Right hindlimb (tissue), 1 donor: ENCODE data around the gene GJB2.

ENCODE experiments used
- DNase-seq: peaks from one replicate; pipeline ENCODE4 v3.0.0-alpha.2; 2018

GJB2 gene

DNA sequence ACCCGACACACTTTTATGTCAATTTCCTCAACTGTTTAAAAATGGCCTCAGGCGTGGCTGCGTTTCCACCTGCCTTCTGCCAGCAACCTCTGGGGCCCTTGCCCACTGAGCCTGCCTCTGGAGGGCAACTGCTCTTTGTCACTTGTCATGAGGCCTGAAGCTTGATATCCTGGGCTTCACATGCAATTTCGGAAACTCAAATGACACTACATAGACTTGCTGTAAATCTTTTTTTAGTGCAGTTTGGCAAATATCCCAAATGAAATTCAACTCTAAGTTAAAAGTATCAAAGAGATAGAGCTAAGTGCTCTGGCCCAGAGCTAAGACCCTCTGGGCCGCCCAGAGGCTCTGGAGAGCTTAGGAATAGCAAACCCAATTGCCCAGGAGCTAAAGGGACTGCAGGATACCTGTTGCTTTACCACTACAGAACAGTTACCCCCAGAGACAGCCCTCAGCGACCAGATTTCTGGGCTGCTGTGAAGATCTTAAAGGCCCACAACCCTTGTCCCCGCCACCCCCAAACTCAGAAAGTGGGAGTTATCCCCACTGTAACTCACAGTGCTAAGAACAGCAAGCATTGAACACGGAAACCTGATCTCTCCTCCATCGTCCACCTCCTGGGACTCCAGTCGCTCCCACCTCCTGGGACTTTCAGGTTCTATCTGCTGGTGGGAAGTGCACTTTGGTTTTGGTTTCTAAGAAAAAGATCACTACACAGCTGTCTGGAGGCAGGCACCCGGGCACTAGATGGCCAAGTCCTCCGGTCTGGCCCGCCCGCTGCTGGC is 51.3 kb downstream of the GJB2 start:
- DNase-seq, result no peak

DNA sequence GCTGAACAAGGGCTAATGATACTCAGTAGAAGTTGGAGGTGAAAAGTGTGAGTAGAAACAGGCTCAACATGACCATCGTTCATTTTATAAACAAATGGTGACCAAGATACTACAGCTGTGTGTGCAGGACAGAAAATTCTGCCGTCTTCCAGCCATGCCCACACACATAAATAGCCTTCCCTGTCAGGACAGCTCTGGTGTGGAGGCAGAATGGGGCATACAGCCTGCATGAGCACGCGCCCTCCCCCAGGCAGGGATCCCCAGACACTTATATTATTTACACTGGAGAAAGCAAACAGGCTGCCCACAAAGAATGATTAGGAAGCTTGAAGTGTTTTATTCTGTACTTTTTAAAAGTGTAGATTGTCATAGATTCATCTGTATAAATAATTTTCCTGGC is 52.3 kb downstream of the GJB2 start:
- DNase-seq, result no peak

DNA sequence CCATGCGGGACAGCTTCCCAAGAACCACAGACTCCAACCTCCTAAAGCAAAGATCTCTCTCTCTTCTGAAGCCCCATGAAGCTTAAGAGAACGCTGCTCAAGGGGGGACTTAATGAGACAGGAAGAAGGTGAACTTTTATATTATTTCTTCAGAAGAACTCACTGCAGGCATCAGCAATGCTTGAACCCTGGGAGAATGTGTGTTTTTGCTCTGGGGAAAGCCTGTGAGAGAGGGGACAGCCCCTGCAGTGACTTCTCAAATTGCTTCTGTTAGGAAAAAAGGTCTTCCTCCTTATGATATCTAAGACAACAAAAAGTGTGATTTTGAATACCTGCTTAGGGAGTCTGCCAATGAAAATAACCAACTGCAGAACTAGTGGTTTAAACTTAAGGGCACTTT is 54.9 kb downstream of the GJB2 start:
- DNase-seq, result no peak
